B cell (primary cell): ENCODE measurements around the gene PREX1. TPM values are rescaled to one million over a fixed set of nuclear protein-coding genes. Genes with fewer than 3 reads are reported as not detected.

Source experiments
- ATAC-seq: fragments of 200-7000 bp; cut with Tn5 transposase; one replicate; pipeline ENCODE4 v1.10.0; 2021; ENCODE audit warnings: low read depth, mild to moderate bottlenecking, moderate number of reproducible peaks, moderate library complexity
- CTCF ChIA-PET: fragments of 350-600 bp; sonication (Branson Sonifier 250); formaldehyde crosslinking; loops from one replicate; lab custom pipeline; 2021; ENCODE audit warnings: antibody characterized with exemption, inconsistent platforms; lab: Charles Lee
- POLR2A ChIA-PET: fragments of 350-600 bp; sonication (Branson Sonifier 250); formaldehyde crosslinking; loops from one replicate; lab custom pipeline; 2021; ENCODE audit warnings: antibody characterized with exemption; lab: Charles Lee
- DNase-seq: peaks from one replicate; pipeline ENCODE4 v3.0.0; 2013
- H2AFZ ChIP-seq: 2 replicates; pipeline ENCODE4 v1.6.1; 2012; ENCODE audit warnings: mild to moderate bottlenecking, low read depth, low read length; ENCODE audit not compliant: insufficient read depth, poor library complexity, severe bottlenecking
- H3K27ac ChIP-seq, 2 donors: 1 replicate in 1 of 2; 2 replicates in 1 of 2; pipeline ENCODE4 v1.5.1; 2012 to 2013; ENCODE audit warnings: low read length in 2 of 2, mild to moderate bottlenecking in 2 of 2, moderate library complexity in 1 of 2
- H3K27me3 ChIP-seq, 4 experiments: fragments of 200-600 bp in 1 of 4; sonication (generic) in 1 of 4; replicated peaks in 1 of 4; 1 replicate in 2 of 4; 2 replicates in 2 of 4; pipeline versions ENCODE4 v1.6.1 to v1.7.0; 2013 to 2016; ENCODE audit warnings: low read length in 3 of 4, mild to moderate bottlenecking in 2 of 4, mixed read lengths in 1 of 4, moderate library complexity in 1 of 4; ENCODE audit not compliant: insufficient read depth in 4 of 4, control insufficient read depth in 3 of 4; ENCODE audit errors: control extremely low read depth in 1 of 4
- H3K36me3 ChIP-seq, 2 experiments: replicated peaks in 1 of 2; 1 replicate in 1 of 2; 2 replicates in 1 of 2; pipeline versions ENCODE4 v1.6.1 to v1.7.1; 2013; ENCODE audit warnings: low read length in 1 of 2; ENCODE audit not compliant: insufficient read depth in 2 of 2, control insufficient read depth in 1 of 2; ENCODE audit errors: control extremely low read depth in 1 of 2, extremely low read depth in 1 of 2
- H3K4me1 ChIP-seq, 2 donors: fragments of 200-600 bp in 1 of 2; sonication (generic) in 1 of 2; 1 replicate in 1 of 2; 2 replicates in 1 of 2; pipeline versions ENCODE4 v1.5.1 to v1.6.1; 2013 to 2017; ENCODE audit warnings: low read length in 2 of 2; ENCODE audit not compliant: control insufficient read depth in 2 of 2, insufficient read depth in 2 of 2
- H3K4me2 ChIP-seq: replicated peaks from 2 replicates; pipeline ENCODE3; 2012; ENCODE audit warnings: mild to moderate bottlenecking, low read depth, low read length; ENCODE audit not compliant: poor library complexity, severe bottlenecking
- H3K4me3 ChIP-seq, 5 experiments: fragments of 200-600 bp in 1 of 5; sonication (generic) in 1 of 5; 1 replicate in 3 of 5; 2 replicates in 2 of 5; pipeline versions ENCODE4 v1.5.1 to v1.7.0; 2011 to 2016; ENCODE audit warnings: low read length in 4 of 5, mild to moderate bottlenecking in 4 of 5, low read depth in 2 of 5, control low read depth in 1 of 5, moderate library complexity in 1 of 5; ENCODE audit not compliant: insufficient read depth in 1 of 5; ENCODE audit errors: control extremely low read depth in 1 of 5, extremely low read depth in 1 of 5
- H3K79me2 ChIP-seq: fragments of 200-600 bp; sonication (generic); one replicate; pipeline ENCODE4 v1.6.0; 2016; ENCODE audit warnings: low read length; ENCODE audit not compliant: control insufficient read depth, insufficient read depth
- H3K9ac ChIP-seq: fragments of 200-600 bp; sonication (generic); 2 replicates; pipeline ENCODE4 v1.6.1; 2017; ENCODE audit warnings: mild to moderate bottlenecking, low read length, moderate library complexity
- H3K9me3 ChIP-seq, 3 donors: one replicate each; pipeline versions ENCODE4 v1.6.1 to v1.7.1; 2013; ENCODE audit warnings: low read length in 2 of 3; ENCODE audit not compliant: control insufficient read depth in 2 of 3, insufficient read depth in 1 of 3; ENCODE audit errors: control extremely low read depth in 1 of 3
- H4K20me1 ChIP-seq: 2 replicates; pipeline ENCODE4 v1.6.0; 2012; ENCODE audit warnings: mild to moderate bottlenecking, low read length; ENCODE audit not compliant: insufficient read depth, control insufficient read depth, poor library complexity, severe bottlenecking
- H3K27ac Mint-ChIP-seq: one replicate; pipeline ENCODE4 v1.8.0; 2021; ENCODE audit warnings: mixed read lengths
- H3K27me3 Mint-ChIP-seq: one replicate; pipeline ENCODE4 v1.8.0; 2021; ENCODE audit warnings: mixed read lengths
- H3K4me1 Mint-ChIP-seq: one replicate; pipeline ENCODE4 v1.8.0; 2021; ENCODE audit warnings: mixed read lengths
- H3K4me3 Mint-ChIP-seq: one replicate; pipeline ENCODE4 v1.8.0; 2021; ENCODE audit warnings: mixed read lengths
- H3K9me3 Mint-ChIP-seq: one replicate; pipeline ENCODE4 v1.8.0; 2022; ENCODE audit warnings: mixed read lengths; ENCODE audit not compliant: insufficient read depth
- CTCF ChIP-seq: fragments of 200-600 bp; IDR thresholded peaks from one replicate; pipeline ENCODE4 v1.8.0; 2022; ENCODE audit warnings: antibody characterized with exemption, mild to moderate bottlenecking
- EZH2 ChIP-seq: IDR thresholded peaks from 2 replicates; pipeline ENCODE4 v1.6.1; 2012; ENCODE audit warnings: borderline replicate concordance, low read depth, mild to moderate bottlenecking, moderate library complexity, low read length; ENCODE audit not compliant: insufficient read depth, poor library complexity, severe bottlenecking
- WGBS: methylation state at CpG from one replicate; pipeline ENCODE4 v1.1.5; 2013; ENCODE audit warnings: missing lambda C conversion rate; ENCODE audit not compliant: insufficient coverage; 5-methylcytosine and 5-hydroxymethylcytosine counted together
- intact Hi-C: fragments of 100-400 bp; cut with micrococcal nuclease; formaldehyde crosslinking; loops from one replicate; pipeline ENCODE4 v1.10.0; 2022
- polyA plus RNA-seq: library from polyadenylated mRNA; depleted of rRNA; stranded (reverse); fragments of >200 nt; gene quantifications from 2 replicates; pipeline ENCODE4 v1.2.3, GENCODE V29; 2012
- total RNA-seq, 2 donors: library from RNA; stranded (reverse); fragments of 120-200 nt in 1 of 2; gene quantifications; 1 replicate in 1 of 2; 2 replicates in 1 of 2; pipeline versions ENCODE4 v1.2.3 to v1.2.4, GENCODE V29; 2013 to 2022

Gene PREX1
- total and polyA plus RNA-seq, 2 donors (not counting 1 experiment from before 2014, with no cell fraction given): 79.1 to 99.4 TPM

- DNase-seq: no peak
Observed at GRCh38 chr20:48789781-48790472, 37.9 kb downstream of the PREX1 start.

More at GRCh38 chr20:48789781-48790472, 37.9 kb downstream of the PREX1 start:
- intact Hi-C loops: loop anchor here (2.0 to 5.0 kb wide), 3 partner anchors 37 to 68 kb away; partner anchors contain the start of gene PREX1
- H3K36me3 ChIP-seq: no peaks in the 10 kb centered on the region
- H3K9me3 ChIP-seq: peaks cover 0 to 6% (median 0%) of the 10 kb centered on the region in 3 donors
- H3K9ac ChIP-seq: no peak overlapping the region
- POLR2A ChIA-PET: interaction anchor here (1.2 to 2.7 kb wide), 3 partner anchors 8 to 78 kb away, joined by 3 to 11 read pairs (median 10); no protein-coding TSS in a partner anchor
- H4K20me1 ChIP-seq: peaks cover 90% of the 10 kb centered on the region
- peak overlapping the region; percentile 94 for H3K27ac Mint-ChIP-seq
- TF ChIP-seq CTCF (no peak), EZH2 (no peak)
- H3K27ac ChIP-seq: peak overlapping the region in 1 of 2 donors; percentile 80
- H3K4me1 ChIP-seq: peaks cover 62 to 72% of the 10 kb centered on the region in 2 donors
- H3K4me3 ChIP-seq: no peak overlapping the region
- H2AFZ ChIP-seq: no peak overlapping the region
- H3K27me3 ChIP-seq: no peaks in the 10 kb centered on the region
- H3K79me2 ChIP-seq: peaks cover 78% of the 10 kb centered on the region
- H3K9me3 Mint-ChIP-seq: peaks cover 1% of the 10 kb centered on the region
- CTCF ChIA-PET: interaction anchor here (0.7 to 2.6 kb wide), 10 partner anchors 8 to 1023 kb away, joined by 3 to 19 read pairs (median 6); no protein-coding TSS in a partner anchor
- no peak for ATAC-seq
- H3K4me1 Mint-ChIP-seq: peaks cover 81% of the 10 kb centered on the region
- H3K4me3 Mint-ChIP-seq: peak overlapping the region; percentile 3
- WGBS: 82% methylated on average over 5 of the region's 9 CpGs
- no peaks in the 10 kb centered on the region for H3K27me3 Mint-ChIP-seq
- H3K4me2 ChIP-seq: peak overlapping the region; percentile 1
